ENCODE measurements around the gene DEPDC1B.
"Not testable (repeated sequence)": the region's sequence is repeated elsewhere in the genome, so short reads cannot be mapped to it uniquely, and the experiment has no call there.

Gene DEPDC1B, protein sequence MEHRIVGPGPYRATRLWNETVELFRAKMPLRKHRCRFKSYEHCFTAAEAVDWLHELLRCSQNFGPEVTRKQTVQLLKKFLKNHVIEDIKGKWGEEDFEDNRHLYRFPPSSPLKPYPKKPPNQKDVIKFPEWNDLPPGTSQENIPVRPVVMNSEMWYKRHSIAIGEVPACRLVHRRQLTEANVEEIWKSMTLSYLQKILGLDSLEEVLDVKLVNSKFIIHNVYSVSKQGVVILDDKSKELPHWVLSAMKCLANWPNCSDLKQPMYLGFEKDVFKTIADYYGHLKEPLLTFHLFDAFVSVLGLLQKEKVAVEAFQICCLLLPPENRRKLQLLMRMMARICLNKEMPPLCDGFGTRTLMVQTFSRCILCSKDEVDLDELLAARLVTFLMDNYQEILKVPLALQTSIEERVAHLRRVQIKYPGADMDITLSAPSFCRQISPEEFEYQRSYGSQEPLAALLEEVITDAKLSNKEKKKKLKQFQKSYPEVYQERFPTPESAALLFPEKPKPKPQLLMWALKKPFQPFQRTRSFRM

GRCh38 chr5:60699609-60700415, at the start of gene DEPDC1B:
DEPDC1B (minus strand) TSS chr5:60700166; CDS start chr5:60700093, 73 bp downstream.
- DNase-seq, result peak; percentile 90

GRCh38 chr5:60744682-60745081, 44.7 kb upstream of the DEPDC1B start:
- DNase-seq, result no peak

DNA sequence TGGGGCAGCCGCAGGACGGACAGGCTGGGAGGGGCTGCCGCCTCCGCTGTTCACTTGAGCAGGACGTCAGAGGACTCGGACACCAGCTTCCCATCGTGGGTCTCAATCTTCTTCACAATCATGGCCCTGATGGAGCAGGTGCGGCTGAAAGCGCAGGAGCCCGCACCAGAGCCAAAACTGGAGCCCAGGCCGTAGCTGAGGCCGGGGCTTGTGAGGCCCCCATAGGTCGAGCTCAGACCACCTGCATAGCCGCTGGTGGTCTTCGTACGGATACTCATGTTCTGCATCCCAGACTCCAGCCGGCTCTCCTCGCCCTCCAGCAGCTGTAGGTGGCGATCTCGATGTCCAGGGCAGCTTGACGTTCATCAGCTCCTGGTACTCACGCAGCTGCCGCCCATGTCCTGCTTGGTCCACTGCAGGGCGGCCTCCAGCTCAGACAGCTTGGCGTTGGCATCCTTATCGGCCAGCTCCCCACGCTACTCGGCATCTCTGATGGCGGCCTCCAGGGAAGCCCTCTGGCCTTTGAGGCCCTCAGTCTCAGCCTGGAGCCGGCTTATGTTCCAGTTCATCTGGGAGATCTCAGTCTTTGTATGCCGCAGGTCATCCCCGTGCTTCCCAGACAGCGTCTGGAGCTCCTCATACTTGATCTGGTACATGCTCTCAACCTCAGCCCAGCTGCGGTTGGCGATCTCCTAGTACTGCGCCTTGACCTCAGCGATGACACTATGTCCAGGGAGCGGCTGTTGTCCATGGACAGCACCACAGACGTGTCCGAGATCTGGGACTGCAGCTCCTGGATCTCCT, 43.7 kb upstream of the DEPDC1B start:
- DNase-seq, result no peak

GRCh38 chr5:60740322-60740721, 40.4 kb upstream of the DEPDC1B start:
- DNase-seq, result no peak

DNA sequence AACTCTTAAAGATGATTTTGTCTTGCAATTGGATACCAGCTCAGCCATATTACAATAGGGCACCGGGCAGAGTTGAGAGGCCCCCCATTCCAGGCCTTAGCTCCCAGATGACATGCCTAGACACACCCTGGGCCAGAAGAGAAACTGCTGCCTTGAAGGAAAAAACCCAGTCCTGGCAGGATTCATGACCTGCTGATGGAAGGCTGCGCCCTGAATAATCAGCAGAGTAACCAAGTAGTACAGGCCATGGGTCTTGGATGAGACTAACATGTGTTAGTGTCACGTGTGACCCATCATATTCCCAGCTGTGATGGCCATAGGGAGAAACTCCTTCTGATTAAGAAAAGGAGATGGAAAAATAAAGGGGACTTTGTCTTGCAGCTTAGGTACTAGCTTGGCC, 39.0 kb upstream of the DEPDC1B start:
- DNase-seq, result no peak

DNA sequence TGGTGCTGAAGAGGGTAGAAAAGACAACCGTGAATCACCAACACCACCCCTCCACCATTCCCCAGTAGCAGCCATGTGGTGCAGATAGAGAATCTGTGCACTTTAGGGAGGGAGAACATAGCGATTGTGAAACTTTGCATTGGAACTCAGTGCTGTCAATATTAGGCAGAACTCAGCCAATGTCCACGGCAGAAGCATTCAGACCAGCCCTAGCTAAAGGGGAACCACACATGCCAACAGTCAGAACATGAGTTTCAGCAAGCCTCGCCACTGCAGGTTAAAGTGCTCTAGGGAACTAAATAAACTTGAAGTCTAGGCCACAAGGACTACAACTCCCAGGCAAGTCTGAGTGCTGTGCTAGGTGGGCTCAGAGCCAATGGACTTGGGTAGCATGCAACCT, 38.5 kb upstream of the DEPDC1B start:
- DNase-seq, result no peak

DNA sequence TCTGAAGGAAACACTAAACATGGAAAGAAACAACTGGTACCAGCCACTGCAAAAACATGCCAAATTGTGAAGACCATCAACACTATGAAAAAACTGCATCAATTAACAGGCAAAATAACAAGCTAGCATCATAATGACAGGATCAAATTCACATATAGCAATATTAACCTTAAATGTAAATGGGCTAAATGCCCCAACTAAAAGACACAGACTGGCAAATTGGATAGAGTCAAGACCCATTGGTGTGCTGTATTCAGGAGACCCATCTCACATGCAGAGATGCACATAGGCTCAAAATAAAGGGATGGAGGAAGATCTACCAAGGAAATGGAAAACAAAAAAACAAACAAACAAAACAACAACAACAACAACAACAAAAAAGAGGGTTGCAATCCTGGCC, 30.9 kb upstream of the DEPDC1B start:
- DNase-seq, result not testable (repeated sequence)

DNA sequence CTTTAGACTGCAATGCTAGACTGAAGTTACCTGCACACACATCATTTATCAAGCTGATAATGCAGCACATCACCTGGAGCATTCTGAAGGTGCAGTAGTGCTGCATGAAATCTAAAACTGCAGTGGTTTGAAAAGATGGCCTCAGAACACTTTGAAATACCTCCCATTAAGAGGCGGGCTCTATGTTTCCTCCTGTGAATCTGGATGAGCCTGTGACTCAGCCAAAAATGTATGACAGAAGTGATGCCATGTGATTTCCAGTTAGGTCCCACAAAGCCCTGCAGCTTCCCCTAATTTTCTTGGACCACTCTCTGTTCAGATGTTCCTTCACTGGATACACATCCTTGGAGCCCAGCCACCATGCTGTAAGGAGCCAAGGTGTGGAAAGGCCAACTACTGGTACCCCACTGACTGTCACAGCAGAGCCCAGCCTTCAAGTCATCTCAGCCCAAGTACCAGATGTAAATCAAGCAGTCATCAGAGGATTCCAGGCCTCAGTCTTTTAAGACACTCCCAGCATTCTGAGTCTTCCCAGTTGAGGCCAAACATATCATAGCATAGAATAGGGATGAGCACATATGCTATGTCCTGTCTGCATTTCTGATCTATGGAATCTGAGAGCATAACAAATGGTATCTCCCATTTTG, 27.2 kb upstream of the DEPDC1B start:
- no peak for DNase-seq

DNA sequence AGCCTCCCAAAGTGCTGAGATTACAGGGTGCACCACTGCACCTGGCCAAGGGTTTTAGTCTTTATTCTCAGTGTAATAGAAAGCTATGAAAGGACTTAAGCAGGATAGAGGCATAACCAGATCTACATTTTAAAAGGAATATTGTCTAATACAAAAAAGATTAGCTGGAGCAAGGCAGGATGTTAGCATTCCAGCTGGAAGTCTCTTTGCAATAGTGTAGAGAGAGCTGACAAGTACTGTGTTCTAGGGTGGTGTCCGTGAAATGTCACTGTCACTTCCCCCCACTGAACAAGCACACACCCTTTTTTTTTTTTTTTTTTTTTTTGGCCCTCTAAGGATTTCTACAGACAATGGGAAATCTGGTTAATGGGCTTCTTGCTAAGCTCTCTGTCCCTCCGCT, 24.2 kb upstream of the DEPDC1B start:
- DNase-seq, result no peak

DNA sequence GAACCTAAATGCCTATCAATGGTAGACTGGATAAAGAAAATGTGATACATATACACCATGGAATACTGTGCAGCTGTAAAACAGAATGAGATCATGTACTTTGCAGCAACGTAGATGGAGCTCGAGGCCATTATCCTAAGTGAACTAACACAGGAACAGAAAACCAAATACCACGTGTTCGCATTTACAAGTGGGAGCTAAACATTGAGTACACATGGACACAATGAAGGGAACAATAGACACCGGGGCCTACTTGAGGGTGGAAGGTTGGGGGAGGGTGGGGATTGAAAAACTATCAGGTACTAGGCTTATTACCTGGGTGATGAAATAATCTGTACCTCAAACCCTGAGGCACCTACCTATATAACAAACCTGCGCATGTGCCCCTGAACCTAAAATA, 22.4 kb upstream of the DEPDC1B start:
- no peak for DNase-seq

GRCh38 chr5:60719329-60719728, 19.4 kb upstream of the DEPDC1B start:
- DNase-seq, result no peak

DNA sequence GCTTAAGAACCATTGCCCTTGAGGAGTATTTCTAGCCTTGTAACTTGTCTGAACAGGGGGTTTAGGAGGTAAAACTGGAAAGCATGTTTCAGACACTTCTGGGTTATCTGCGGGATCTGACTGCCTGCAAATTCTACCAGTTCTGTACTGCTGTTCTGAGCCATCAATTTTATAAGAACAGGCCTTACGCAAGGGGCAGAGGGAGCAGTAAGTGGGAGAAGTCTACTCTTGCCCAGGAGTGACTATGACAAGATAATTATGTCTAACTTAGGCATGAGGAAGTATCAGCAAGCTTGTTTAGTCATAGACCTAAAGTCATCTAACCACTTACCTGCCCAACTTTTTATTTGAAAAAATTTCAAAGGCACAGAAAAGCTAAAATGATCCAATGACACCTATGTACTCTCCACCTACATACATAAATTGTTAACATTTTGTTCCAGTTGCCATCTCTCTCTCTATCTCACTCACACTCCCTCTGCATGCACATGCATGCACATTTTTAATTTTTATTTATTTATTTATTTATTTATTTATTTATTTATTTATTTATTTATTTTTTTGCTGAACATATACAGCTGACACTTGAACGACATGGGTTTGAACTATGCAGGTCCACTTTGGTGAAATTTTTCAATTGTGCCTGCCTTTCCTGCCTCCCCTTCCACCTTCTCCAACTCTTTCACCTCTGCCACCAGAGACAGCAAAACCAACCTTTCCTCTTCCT, 18.4 kb upstream of the DEPDC1B start:
- DNase-seq, result no peak

DNA sequence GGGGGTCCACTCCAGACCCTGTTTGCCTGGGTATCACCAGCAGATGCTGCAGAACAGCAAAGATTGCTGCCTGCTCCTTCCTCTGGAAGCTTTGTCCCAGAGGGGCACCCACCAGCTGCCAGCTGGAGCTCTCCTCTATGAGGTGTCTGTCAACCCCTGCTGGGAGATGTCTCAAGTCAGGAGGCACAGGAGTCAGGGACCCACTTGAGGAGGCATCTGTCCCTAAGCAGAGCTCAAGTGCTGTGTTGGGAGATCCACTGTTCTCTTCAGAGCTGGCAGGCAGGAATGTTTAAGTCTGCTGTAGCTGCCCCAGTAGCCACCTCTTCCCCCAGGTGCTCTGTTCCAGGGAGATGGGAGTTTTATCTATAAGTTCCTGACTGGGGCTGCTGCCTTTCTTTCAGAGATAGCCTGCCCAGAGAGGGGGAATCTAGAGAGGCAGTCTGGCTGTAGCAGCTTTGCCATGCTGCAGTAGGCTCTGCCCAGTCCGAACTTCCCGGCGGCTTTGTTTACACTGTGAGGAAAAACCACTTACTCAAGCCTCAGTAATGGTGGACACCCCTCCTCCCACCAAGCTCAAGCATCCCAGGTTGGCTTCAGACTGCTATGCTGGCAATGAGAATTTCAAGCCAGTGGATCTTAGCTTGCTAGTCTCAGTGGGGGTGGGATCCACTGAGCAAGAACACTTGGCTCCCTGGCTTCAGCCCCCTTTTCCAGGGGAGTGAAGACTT, 15.4 kb upstream of the DEPDC1B start:
- not testable (repeated sequence) for DNase-seq

DNA sequence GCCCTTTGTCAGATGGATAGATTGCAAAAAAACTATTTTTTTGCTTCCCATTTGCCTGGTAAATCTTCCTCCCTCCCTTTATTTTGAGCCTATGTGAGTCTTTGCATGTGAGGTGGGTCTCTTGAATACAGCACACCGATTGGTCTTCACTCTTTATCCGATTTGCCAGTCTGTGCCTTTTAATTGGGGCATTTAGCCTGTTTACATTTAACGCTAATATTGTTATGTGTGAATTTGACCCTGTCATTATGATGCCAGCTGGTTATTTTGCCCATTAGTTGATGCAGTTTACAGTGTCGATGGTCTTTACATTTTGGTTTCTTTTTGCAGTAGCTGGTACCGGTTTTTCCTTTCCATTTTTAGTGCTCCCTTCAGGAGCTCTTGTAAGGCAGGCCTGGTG, 13.0 kb upstream of the DEPDC1B start:
- no peak for DNase-seq

DNA sequence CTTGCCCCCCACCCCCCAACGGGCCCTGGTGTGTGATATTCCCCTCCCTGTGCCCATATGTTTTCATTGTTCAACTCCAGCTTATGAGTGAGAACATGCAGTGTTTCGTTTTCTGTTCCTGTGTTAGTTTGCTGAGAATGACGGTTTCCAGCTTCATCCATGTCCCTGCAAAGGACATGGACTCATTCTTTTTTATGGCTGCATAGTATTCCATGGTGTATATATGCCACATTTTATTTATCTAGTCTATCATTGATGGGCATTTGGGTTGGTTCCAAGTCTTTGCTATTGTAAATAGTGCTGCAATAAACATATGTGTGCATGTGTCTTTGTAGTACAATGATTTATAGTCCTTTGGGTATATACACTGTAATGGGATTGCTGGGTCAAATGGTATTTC, 11.9 kb upstream of the DEPDC1B start:
- DNase-seq, result not testable (repeated sequence)

DNA sequence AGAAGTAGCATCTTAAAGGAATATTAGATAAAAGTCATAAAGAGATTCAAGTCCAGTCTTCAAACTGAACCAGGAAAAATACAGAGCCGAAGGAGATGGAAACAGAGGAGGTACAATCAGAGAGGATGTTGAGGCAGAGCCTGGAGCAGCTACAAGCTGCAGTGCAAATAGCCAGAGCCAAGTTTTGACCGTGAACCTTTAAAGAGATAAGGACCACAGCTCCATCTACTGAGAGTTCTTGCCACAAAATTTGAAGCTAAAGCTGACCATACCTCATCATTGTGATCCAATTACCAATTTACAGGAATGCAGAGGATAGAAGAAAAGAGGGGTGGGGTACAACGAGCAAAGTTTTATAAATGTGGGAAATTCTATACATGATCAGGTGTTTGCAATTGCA, 10.4 kb upstream of the DEPDC1B start:
- no peak for DNase-seq

- no peak for DNase-seq
Measured at GRCh38 chr5:60705144-60705543, 5.2 kb upstream of the DEPDC1B start.

DNA sequence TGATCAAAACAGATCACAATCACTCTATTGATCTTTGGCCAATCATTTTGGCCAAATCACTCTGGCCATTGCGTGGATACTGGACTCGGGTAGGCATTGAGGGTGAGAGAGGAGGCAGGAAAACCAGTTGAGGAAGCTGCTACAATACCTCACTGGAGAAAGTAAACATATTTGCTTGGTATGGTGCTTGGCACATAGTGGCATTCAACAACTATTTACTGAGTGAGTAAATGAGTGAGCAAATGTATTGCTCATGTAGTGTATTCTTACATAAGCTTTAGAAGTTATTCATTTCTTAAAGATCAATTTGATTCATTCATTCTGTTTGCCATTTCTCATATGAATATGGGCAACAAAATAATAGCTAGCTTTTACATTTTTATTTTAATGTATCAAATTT, 4.0 kb upstream of the DEPDC1B start:
- DNase-seq, result no peak

DNA sequence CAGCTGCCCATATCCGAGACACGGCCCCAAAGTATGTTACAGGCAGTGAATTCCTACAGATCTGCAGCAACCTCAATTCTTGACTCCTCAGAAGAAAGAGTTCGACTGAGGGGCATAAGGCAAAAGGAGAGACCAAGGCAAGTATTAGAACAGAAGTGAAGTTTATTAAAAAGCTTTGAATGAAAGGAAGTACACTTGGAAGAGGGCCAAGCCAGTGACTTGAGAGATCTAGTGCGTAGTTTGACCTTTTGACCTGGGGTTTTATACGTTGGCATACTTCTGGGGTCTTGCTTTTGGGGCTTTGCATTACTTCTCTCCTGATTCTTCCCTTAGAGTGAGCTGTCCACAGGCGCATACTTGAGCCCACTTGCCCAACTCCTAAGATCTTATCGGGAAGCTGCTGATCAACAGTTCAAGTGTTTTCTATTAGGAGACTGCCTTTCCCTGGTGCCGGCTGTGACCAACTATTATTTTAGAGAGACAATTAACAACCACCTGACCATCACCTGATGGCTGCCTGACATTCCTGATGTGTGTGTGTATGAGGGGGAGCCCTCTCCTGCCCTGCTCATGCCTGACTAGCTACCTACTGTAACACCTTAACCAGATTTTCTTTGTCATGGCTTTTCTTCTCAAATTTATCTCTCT, 1.5 kb upstream of the DEPDC1B start:
- DNase-seq, result no peak

GRCh38 chr5:60700416-60700757, 421 bp upstream of the DEPDC1B start:
- DNase-seq, result no peak

GRCh38 chr5:60699288-60699608, 718 bp downstream of the DEPDC1B start:
- DNase-seq, result no peak
